ENCODE results near the gene CHD5. TPM values are rescaled to one million over a fixed set of nuclear protein-coding genes. Genes with fewer than 3 reads are reported as not detected.

The CHD5 gene
- polyA plus RNA-seq, 1 experiment = 0.02 TPM

GRCh38 chr1:6105218-6105679 lies 74.9 kb downstream of the CHD5 start:
- DNase-seq (ENCODE audit: low read depth, low spot score) = no peak
- Histone ChIP-seq H3K4me3 (ENCODE audit: low read depth, low read length) (no peak overlapping the region), H3K27ac (ENCODE audit: low read depth, low read length) (no peak overlapping the region), H3K9me3 (ENCODE audit: control insufficient read depth, insufficient read depth, low read length) (no peaks in the 10 kb centered on the region; the same call in 1 of the 2 replicates), H3K27me3 (ENCODE audit: control insufficient read depth, insufficient read depth, low read length) (peaks cover 9% of the 10 kb centered on the region)
- no peak for TF ChIP-seq CTCF (IDR thresholded peaks at IDR 0.05; ENCODE audit: low read depth, low read length)
- ChIA-PET POLR2A (no interaction called here), CTCF (no interaction called here)

- no peak for TF ChIP-seq CTCF (IDR thresholded peaks at IDR 0.05; ENCODE audit: low read depth, low read length)
- no peak for DNase-seq (ENCODE audit: low read depth, low spot score)
- Histone ChIP-seq H3K9me3 (ENCODE audit: control insufficient read depth, insufficient read depth, low read length) (no peaks in the 10 kb centered on the region; the same call in 1 of the 2 replicates), H3K27me3 (ENCODE audit: control insufficient read depth, insufficient read depth, low read length) (peaks cover 9% of the 10 kb centered on the region), H3K27ac (ENCODE audit: low read depth, low read length) (no peak overlapping the region), H3K4me3 (ENCODE audit: low read depth, low read length) (no peak overlapping the region)
- ChIA-PET CTCF (no interaction called here), POLR2A (no interaction called here)
Measured at GRCh38 chr1:6104631-6105030, 75.5 kb downstream of the CHD5 start.

GRCh38 chr1:6103854-6104530 lies 76.1 kb downstream of the CHD5 start:
- TF ChIP-seq CTCF (IDR thresholded peaks at IDR 0.05; ENCODE audit: low read depth, low read length) = no peak
- H3K27ac ChIP-seq (ENCODE audit: low read depth, low read length) = no peak overlapping the region
- H3K27me3 ChIP-seq (ENCODE audit: control insufficient read depth, insufficient read depth, low read length) = peaks cover 9% of the 10 kb centered on the region
- POLR2A ChIA-PET = no interaction called here
- H3K9me3 ChIP-seq (ENCODE audit: control insufficient read depth, insufficient read depth, low read length) = no peaks in the 10 kb centered on the region; the same call in 1 of the 2 replicates
- CTCF ChIA-PET = no interaction called here
- DNase-seq (ENCODE audit: low read depth, low spot score) = no peak
- H3K4me3 ChIP-seq (ENCODE audit: low read depth, low read length) = no peak overlapping the region

- Histone ChIP-seq H3K9me3 (ENCODE audit: control insufficient read depth, insufficient read depth, low read length) (no peaks in the 10 kb centered on the region; the same call in 1 of the 2 replicates), H3K4me3 (ENCODE audit: low read depth, low read length) (no peak overlapping the region), H3K27me3 (ENCODE audit: control insufficient read depth, insufficient read depth, low read length) (peaks cover 9% of the 10 kb centered on the region), H3K27ac (ENCODE audit: low read depth, low read length) (no peak overlapping the region)
- DNase-seq (ENCODE audit: low read depth, low spot score) = no peak
- POLR2A ChIA-PET = no interaction called here
- CTCF ChIA-PET = no interaction called here
- TF ChIP-seq CTCF (IDR thresholded peaks at IDR 0.05; ENCODE audit: low read depth, low read length) = no peak
Measured at GRCh38 chr1:6103111-6103853, 76.8 kb downstream of the CHD5 start.

- H3K27me3 ChIP-seq (ENCODE audit: control insufficient read depth, insufficient read depth, low read length) = peaks cover 9% of the 10 kb centered on the region
- no peaks in the 10 kb centered on the region; the same call in 1 of the 2 replicates for H3K9me3 ChIP-seq (ENCODE audit: control insufficient read depth, insufficient read depth, low read length)
- no peak for DNase-seq (ENCODE audit: low read depth, low spot score)
- POLR2A ChIA-PET = no interaction called here
- no peak for TF ChIP-seq CTCF (IDR thresholded peaks at IDR 0.05; ENCODE audit: low read depth, low read length)
- H3K27ac ChIP-seq (ENCODE audit: low read depth, low read length) = no peak overlapping the region
- CTCF ChIA-PET = no interaction called here
- H3K4me3 ChIP-seq (ENCODE audit: low read depth, low read length) = no peak overlapping the region
Measured at GRCh38 chr1:6102532-6102845, 77.6 kb downstream of the CHD5 start.

All from AG04450 (cell line).